Activated CD4-positive, alpha-beta T cell treated with anti-CD3 and anti-CD28 coated beads, Interleukin-2, amount 10 ng/mL, durations not matched to agents 24 days and 14 days (primary cell): Measurements from ENCODE around the gene INHA. TPM values are rescaled to one million over a fixed set of nuclear protein-coding genes. Genes with fewer than 3 reads are reported as not detected.

Experiments
- total RNA-seq: library from RNA; stranded (reverse); gene quantifications from 2 replicates; pipeline ENCODE4 v1.2.3, GENCODE V29; 2022

The INHA gene
- total RNA-seq, 1 donor from 2014 or later, result not detected

Other genes starting within 250 kb of the INHA start
- gene RESP18, start 239.6 kb upstream of the INHA start, total RNA-seq, result not detected in 2 replicates
- 129 and 148 TPM in 2 replicates for gene DNPEP, start 184.4 kb upstream of the INHA start, total RNA-seq
- gene DES, start 153.9 kb upstream of the INHA start, total RNA-seq, result not detected in 2 replicates
- 0.07 TPM in 1 of 2 replicates, not detected in the other for gene SPEG, start 137.5 kb upstream of the INHA start, total RNA-seq
- gene GMPPA, start 73.4 kb upstream of the INHA start, total RNA-seq, result 45.5 and 46.0 TPM in 2 replicates
- gene ASIC4, start 57.8 kb upstream of the INHA start, total RNA-seq, result not detected in 2 replicates
- 37.8 and 38.3 TPM in 2 replicates for gene CHPF, start 28.5 kb upstream of the INHA start, total RNA-seq
- 3.1 and 3.4 TPM in 2 replicates for gene TMEM198, start 28.3 kb upstream of the INHA start, total RNA-seq
- 0.26 and 0.47 TPM in 2 replicates for gene OBSL1, start 771 bp upstream of the INHA start, total RNA-seq
- 32.6 and 35.0 TPM in 2 replicates for gene STK11IP, start 25.5 kb downstream of the INHA start, total RNA-seq
- gene SLC4A3, start 55.3 kb downstream of the INHA start, total RNA-seq, result 0.12 TPM in 1 of 2 replicates, not detected in the other